ENCODE results near the gene ELMO3. TPM values are rescaled to one million over a fixed set of nuclear protein-coding genes. Genes with fewer than 3 reads are reported as not detected.

The ELMO3 gene
- total and polyA plus RNA-seq, 2 of the 13 experiments (the other 11 are each of a cell fraction or from before 2014, with no cell fraction given) = 2.6 to 4.0 TPM

- TF ChIP-seq CENPT (CRISPR knock-in tag; IDR thresholded peaks at IDR 0.05; ENCODE audit: low read depth) = no peak
- TF ChIP-seq ZBTB38 (CRISPR knock-in tag; IDR thresholded peaks at IDR 0.05) = peak; percentile 98
- peak; percentile 70 for TF ChIP-seq HOXA3 (CRISPR knock-in tag; IDR thresholded peaks at IDR 0.05)
- TF ChIP-seq SCMH1 (CRISPR knock-in tag; IDR thresholded peaks at IDR 0.05; ENCODE audit: borderline replicate concordance) = no peak
- TF ChIP-seq, protein P1, sequence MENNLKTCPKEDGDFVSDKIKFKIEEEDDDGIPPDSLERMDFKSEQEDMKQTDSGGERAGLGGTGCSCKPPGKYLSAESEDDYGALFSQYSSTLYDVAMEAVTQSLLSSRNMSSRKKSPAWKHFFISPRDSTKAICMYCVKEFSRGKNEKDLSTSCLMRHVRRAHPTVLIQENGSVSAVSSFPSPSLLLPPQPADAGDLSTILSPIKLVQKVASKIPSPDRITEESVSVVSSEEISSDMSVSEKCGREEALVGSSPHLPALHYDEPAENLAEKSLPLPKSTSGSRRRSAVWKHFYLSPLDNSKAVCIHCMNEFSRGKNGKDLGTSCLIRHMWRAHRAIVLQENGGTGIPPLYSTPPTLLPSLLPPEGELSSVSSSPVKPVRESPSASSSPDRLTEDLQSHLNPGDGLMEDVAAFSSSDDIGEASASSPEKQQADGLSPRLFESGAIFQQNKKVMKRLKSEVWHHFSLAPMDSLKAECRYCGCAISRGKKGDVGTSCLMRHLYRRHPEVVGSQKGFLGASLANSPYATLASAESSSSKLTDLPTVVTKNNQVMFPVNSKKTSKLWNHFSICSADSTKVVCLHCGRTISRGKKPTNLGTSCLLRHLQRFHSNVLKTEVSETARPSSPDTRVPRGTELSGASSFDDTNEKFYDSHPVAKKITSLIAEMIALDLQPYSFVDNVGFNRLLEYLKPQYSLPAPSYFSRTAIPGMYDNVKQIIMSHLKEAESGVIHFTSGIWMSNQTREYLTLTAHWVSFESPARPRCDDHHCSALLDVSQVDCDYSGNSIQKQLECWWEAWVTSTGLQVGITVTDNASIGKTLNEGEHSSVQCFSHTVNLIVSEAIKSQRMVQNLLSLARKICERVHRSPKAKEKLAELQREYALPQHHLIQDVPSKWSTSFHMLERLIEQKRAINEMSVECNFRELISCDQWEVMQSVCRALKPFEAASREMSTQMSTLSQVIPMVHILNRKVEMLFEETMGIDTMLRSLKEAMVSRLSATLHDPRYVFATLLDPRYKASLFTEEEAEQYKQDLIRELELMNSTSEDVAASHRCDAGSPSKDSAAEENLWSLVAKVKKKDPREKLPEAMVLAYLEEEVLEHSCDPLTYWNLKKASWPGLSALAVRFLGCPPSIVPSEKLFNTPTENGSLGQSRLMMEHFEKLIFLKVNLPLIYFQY (CRISPR knock-in tag; IDR thresholded peaks at IDR 0.05; ENCODE audit: borderline replicate concordance) = no peak
- TF ChIP-seq SNAPC2 (CRISPR knock-in tag; IDR thresholded peaks at IDR 0.05) = no peak
- TF ChIP-seq SMYD3 (CRISPR knock-in tag; IDR thresholded peaks at IDR 0.05) = peak; percentile 38; the same call in 1 of the 2 replicates
- TF ChIP-seq ZFY (CRISPR knock-in tag; IDR thresholded peaks at IDR 0.05) = peak; percentile 14; the same call in 1 of the 2 replicates
These were observed 49.5 kb upstream of the ELMO3 start (continued) for GRCh38 chr16:67149276-67150046.

All from HepG2 (cell line).